K562 (cell line): ENCODE data around the gene MAD2L1BP.

Experiments used
- ERF ChIP-seq: fragments of 450-650 bp; formaldehyde crosslinking; IDR thresholded peaks from 2 replicates; pipeline ENCODE4 v1.4.0; 2020; ENCODE audit warnings: mild to moderate bottlenecking, mixed read lengths
- ESRRA ChIP-seq: fragments of 450-650 bp; IDR thresholded peaks from 2 replicates; pipeline ENCODE4 v1.6.1; 2014; ENCODE audit warnings: low read depth, mild to moderate bottlenecking, moderate library complexity, borderline replicate concordance
- FOXP1 ChIP-seq: sonication (generic); formaldehyde crosslinking; IDR thresholded peaks from 2 replicates; pipeline ENCODE4 v1.8.0; 2022; ENCODE audit warnings: mild to moderate bottlenecking, missing genetic modification reagents
- POLR2A ChIP-seq: fragments of 450-650 bp; conservative IDR thresholded peaks from 2 replicates; pipeline ENCODE4 v1.6.1; 2016
- POLR2AphosphoS2 ChIP-seq: IDR thresholded peaks from 2 replicates; pipeline ENCODE4 v1.6.1; 2012; ENCODE audit warnings: low read length, improper control_type of control experiment
- POLR2AphosphoS5 ChIP-seq: IDR thresholded peaks from 2 replicates; pipeline ENCODE4 v1.6.1; 2011; ENCODE audit warnings: mild to moderate bottlenecking, low read depth, low read length, moderate library complexity; ENCODE audit not compliant: control insufficient read depth, insufficient read depth
- UBTF ChIP-seq, 2 experiments: IDR thresholded peaks; 2 replicates each; pipeline ENCODE4 v1.6.1; 2012; ENCODE audit warnings: improper control_type of control experiment in 2 of 2, low read depth in 2 of 2, low read length in 2 of 2, borderline replicate concordance in 1 of 2
- ZNF217 ChIP-seq: sonication (generic); formaldehyde crosslinking; IDR thresholded peaks from 2 replicates; pipeline ENCODE4 v1.8.0; 2022; ENCODE audit warnings: mild to moderate bottlenecking, missing genetic modification reagents

GRCh38 chr6:43614396-43614730 is 21.3 kb upstream of the MAD2L1BP start:
- TF ChIP-seq POLR2AphosphoS2 (no peak), ERF (CRISPR knock-in tag) (no peak), FOXP1 (CRISPR knock-in tag) (no peak), POLR2AphosphoS5 (no peak), ZNF217 (CRISPR knock-in tag) (no peak), ESRRA (no peak), UBTF (IDR thresholded peaks at IDR 0.05; ENCODE audit: borderline replicate concordance in 1 of 2, low read depth in 2 of 2, low read length in 2 of 2) (no peak), POLR2A (no peak)
